GM19324 (cell line): Measurements from ENCODE around the gene CADPS.
A peak's percentile ranks its signal among the peaks of the same experiment; 100 is the strongest.

ENCODE experiments used
- ATAC-seq: cut with Tn5 transposase; IDR thresholded peaks from one replicate; pipeline ENCODE4 v1.9.1; 2021; ENCODE audit warnings: mild to moderate bottlenecking, moderate library complexity; ENCODE audit not compliant: unreplicated experiment, low FRiP score

Gene CADPS

DNA sequence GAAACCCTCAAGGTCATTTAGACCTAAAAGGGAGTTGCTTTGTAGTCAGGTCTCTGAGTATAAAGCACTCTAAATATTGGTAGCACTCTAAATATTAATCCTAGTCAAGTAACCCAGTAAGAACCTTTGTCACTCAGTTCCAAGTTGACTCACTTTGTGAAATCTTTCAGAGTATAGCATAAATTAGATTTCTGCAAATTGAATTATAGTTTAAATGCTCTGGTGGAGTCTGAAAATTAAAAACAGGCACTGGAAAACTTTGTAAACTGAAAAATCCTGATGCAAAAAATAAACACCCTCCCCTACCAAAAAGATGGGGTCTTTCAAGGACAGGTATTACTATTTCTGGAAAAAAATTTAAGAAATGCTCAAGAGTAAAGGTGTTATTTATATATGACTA, 305.6 kb downstream of the CADPS start:
- ATAC-seq, result no peak

DNA sequence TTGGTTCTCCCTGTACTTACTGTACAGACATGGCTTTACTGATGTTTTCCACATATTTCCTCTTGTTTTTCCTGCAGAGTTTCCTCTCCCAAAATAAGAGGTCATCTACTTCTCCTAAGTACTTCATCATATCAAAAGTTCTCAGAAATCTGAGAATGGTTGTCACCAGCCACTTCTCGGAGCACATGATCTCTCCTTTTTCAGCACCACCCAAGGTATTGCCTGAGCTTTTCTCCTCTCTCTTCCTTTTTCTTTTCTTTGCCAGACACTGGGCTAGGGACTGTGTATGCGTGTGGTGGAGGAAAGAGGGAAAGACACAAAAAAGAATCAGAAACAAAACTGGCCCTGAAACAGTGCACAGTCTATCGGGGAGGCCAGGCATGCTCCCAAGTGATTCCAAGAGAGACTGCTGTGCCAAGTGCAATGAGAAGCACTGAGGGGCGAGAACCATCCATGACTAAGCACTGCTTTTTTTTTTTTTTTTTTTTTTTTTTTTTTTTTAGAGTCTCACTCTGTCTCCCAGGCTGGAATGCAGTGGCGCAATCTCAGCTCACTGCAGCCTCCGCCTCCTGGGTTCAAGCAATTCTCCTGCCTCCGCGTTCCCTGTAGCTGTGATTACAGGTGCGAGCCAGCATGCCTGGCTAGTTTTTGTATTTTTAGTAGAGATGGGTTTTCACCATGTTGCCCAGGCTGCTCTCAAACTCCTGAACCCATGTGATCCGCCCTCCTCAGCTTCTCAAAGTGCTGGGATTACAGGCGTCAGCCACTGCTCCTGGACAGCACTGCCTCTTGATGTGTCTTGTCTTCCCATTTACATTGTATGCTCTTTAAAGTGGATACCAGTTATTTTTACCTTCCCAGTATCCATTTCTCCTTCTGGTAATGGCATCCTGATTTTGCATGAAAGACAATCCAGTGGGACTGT, 307.9 kb downstream of the CADPS start:
- ATAC-seq, result no peak

DNA sequence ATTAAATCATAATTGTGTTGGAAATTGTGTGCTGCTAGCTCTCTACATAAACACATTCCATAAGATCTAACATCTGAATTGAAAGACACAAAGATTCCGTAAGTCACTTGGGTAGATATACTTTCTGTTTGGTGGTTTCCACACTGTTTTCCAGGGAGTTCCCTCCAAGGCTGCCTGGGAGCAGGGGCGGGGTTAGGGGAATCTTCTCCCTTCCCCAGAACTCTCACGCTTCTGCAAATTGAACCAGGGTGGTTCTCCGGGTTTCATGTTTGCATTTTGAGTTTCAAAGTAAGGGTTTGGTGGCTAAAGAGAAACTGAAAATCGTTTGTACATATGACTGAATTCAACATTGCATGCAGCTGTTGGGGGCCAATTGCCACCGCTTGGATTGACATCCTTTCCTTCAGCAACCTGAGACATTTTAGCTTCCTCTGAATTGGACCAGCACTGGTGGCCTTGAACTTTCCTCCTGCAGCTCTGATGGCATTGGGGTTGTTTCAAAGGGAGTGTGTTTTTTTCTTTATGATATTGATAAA, 309.1 kb downstream of the CADPS start:
- peak; percentile 85 for ATAC-seq

DNA sequence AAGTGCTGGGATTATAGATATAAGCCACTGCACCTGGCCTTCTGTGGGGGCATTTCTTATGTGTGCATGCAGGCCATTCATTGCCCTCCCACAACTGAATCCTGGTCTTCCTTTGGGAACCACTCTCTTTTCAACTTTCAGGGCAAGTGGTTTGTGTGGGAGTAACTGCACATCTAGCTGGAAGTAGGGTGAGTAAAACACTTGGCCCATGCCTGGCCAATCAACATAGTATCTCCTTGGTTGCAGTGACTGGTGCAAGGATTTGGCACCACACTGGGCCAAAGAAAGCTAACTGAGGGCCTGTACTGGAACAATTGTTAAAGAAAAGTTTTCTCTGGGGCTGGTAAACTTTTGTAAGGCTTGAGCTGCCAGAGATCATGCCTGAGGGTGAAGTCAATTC, 312.6 kb downstream of the CADPS start:
- ATAC-seq, result no peak

DNA sequence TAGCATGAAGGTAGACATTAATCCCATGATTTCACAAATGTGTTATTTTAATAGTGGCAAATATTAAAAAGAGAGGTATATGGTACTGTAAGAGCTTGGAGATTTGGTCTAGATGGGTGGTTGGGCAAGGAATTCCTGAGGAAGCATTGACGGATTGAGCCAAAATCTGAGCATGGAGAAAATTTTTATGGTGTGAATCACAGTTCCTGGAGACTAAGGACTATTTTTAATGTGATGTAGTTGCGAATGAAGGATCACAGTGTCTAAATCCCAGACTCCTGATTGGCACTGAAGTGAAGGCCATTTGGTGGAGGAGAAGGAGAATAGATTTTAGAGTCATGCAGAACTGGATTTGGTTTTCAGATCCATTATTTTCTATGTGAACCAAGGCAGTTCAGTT, 313.2 kb downstream of the CADPS start:
- no peak for ATAC-seq

DNA sequence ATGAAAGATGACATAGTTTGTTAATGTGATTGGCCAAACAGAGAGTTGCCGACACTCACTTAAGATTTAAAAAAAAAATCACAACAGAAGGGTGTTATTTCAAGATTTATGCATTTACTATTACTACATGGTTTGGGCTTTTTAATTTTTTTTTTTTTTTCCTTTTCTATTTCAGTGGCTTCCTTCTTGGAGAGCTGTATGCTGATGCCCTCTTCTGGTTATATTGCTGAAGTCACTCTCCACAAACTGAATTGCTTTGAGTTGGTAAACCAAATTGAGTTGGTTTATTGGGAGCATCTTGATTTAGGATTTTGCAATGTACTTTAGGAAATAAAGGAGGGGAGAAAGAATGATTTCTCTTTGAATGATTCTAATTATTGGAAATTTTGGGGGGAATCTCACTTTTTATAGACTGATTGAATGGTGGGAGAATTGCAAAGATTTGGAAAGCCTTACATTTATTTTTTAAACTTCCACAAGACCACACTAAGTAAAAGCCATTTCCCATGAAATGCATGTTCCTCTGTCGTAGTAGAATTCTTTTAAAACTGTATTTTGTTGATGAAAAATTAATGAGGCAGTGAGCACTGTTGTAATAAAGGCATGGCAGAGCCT, 315.3 kb downstream of the CADPS start:
- no peak for ATAC-seq

DNA sequence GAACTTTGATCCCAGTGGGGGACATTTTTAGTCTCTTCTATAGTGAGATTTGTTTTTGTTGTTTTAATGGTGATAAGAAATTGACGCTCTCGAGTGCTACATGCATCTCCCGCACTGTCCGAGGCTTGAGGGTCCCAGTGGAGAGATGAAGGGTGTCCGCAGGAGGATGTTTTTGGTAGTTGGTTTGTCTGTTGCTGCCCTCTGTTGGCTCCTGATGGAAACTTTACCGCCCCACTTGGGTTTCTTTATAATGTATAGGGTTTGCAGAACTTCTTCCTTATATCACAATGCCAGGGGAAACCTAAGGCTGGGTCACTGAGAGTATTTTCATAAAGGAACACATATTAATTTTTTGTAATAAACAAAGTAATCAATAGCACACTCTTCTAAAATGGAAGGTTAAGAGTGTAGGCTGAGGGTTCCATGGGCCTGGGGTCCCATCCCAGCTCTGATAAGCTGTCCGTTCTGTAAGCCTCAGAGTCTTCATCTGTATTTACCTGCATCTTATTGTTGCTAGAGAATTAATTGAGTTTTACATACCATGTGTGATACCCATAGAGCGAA, 316.6 kb downstream of the CADPS start:
- ATAC-seq, result no peak

DNA sequence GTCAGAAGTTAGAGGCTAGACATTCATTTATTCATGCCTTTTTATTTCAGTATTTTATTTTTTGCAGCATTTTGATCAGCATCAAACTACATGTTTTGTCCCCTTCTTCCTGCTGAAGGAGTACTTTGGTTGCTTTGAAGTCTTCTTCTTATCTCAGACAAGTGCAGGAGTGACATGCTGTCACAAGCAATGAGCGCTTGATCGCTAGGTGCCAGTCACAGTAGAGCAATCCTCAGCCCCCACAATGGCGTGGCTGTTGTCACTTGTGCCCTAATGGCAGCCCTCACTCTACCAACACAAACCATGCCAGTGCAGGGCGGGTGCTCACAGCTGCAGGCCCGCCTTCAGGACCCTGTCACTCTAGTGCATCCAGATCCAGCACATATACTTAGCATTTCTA, 317.2 kb downstream of the CADPS start:
- ATAC-seq, result no peak

DNA sequence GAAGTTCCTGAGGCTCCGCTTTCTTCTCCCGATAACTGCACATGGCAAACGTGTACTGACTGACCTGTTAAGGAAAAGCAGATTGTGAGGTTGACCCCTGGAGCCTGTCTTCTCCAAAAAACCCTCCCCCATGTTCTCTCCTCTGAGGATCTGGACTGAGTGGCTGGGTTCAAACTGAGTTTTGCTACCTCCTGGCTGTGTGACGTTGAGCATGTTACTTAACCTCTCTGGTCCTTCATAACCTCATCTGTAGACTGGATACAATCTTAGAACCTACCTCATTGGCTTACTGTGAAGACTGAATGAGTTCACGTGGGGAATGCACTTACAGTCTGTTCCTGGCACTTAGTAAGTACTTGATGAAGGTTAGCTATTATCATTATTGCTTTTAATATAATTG, 317.8 kb downstream of the CADPS start:
- no peak for ATAC-seq

DNA sequence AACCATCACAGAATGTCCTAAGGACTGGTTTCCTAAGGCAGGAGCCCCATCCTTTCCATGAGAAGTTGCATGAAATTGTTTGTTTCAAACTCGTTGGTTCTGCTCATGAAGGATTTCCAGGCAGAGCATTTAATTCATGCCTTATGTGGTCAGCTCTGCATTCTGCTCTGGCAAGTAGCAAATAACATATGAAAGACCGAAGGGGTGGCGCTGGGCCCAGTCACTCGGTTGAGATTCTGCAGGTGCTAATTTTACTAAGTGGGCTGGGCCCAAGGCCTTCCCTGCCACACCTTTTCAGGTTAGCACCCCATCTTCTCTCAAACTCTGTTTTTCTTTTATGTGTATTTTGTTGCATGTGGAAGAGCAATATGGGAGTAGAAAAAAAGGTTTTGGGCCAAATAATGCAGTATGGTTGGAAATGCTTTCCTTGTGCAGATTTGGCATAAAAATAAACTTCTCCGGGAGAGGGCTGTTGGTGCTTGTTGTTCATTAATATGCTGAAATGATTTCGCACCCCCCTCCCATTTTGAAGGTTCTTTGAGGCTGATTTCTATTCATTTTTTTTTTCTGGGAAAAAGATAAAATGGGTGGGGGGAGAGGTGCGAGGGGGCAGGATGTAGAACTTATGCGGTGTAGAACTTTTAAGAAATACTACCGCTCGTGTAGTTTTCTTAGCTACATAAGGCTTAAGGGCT, 318.9 kb downstream of the CADPS start:
- no peak for ATAC-seq

DNA sequence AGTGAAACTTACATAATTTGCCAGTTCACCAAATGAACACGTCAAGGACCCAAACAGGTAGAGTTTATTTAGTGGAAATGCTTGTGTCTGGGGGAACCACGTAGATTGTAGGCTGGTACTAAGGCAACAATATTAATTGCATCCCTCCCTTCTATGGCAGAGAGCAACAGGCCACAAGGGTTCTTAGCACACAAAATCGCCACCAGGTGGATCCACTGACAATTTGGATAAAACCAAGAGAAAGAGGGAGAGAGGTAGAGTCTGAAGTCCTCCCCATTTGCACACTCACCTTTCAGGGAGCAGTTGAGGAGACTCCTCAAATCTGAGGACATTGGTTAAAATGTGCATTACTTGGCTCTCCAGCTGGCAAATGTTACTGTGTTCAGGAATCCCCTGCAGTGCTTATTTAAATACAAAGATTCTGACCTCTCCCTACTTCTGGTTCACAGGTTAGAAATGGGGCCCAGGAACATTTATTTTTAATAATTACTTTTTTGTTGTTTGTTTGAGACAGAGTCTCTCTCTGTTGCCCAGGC, 320.9 kb downstream of the CADPS start:
- ATAC-seq, result no peak

DNA sequence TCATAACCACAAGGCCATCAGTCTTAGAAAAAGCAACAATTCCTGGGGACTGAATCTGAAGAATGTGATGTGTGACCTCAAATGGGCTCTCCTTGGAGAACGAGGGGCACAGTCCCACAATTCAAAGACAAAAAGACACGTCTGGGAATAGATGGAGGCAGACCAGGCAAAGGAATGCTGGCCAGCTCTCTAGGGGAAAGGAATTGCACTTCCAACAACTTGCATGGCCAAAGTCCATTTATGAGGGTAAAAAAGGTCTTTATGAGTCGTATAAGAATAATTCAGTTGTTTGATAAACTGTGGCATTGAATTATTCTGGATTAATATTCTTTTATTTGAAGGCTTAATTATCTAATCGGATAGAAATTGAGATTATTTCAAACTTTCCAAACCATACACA, 321.4 kb downstream of the CADPS start:
- no peak for ATAC-seq

DNA sequence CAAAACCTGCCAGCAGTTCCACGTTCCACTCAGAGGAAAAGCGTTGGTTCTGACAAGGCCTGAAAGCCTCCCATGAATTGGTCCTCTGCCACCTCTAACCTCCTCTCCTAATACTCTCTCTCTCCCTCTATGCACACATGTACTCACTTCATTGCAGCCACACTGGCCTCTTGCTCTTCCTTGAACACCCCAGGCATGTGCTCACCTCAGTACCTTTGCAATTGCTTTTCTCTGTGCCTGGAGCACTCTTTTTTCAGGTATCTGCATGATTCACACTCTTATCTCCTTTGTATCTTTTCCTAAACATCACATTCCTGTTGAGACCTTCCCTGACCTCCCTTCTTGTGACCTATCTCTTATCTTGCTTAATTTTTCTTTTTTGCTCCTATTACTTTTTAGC, 323.7 kb downstream of the CADPS start:
- no peak for ATAC-seq

DNA sequence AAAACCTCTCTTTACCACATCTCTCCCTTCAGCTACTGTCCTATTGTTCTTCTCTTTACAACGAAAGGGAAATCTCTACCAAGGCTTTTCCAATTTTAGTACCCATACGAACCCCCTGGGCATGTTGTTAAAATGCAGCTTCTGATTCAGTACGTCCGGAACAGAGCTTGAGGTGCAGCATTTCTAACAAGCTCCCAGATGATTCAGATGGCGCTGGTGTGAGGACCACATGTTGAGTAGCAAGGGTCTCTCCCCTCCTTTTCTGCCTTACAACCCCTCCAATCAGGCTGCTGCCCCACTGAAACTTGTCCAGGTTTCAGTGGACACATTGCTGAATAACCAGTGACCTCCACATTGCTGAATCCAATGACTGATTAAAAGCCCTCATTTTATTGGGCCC, 324.8 kb downstream of the CADPS start:
- no peak for ATAC-seq

DNA sequence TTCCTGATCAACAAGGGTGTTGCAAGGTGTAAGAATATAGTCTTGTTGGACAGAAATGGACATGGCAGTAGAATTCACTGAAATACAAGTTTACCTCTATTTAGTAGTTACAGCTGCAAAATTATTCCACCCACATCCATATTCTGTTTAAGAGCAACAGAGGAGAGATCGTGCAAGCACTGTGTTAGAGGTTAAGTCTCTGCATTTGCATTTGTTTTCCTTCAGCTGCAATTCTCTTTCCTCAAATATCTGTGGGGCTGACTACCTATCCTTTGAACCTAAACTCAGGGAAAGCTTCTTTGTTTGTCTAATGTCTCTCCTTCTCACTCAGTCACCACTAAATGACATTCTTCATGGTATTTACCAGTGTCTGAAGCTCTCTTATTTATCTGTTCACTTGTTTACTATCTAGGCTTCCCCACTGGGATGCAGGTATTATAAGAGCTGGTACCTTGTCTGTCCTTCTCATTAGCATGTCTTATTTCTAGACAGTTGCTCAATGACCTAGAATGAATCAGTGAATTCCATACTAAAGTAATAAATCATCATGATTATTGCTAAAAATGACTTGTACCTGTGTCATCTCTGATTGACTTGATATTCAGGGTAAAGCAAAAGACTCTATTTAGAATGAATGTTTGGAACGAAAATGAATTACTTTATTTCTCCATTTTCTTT, 326.5 kb downstream of the CADPS start:
- ATAC-seq, result no peak

DNA sequence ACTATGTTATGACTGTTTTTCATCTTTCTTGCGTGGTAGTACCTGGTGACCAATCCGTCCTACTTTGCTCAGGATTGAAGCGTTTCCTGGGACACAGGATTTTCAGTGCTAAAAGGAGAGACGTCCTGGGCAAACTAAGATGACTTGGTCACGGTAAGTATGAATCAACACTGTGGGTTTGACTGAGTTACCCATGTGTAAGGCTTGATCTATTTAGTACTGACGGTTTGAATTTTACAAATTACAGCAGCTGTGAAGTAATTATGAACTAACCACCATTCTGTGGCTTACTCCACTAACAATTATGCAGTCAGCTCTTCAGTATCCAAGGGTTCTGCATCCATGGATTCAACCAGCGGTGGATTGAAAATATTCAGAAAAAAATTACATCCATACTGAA, 328.9 kb downstream of the CADPS start:
- no peak for ATAC-seq

DNA sequence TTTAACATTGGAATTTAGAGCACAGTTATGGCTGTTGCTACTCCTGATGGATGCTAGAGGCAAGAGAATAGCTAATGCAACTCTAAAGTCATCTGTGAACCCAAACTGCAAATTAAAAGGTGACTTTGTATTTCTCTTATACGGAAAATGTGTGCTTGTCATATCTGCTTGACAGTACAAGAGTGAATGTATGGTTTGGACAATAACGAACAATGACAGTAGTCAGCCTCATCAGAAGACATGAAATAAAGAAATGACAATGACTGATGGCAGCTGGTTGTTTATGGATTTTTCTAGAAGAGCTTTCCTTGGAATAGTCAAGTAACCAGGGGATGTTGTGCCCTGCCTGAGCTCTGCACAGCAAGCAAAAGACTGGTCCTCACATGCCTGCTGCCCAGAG, 333.0 kb downstream of the CADPS start:
- no peak for ATAC-seq

DNA sequence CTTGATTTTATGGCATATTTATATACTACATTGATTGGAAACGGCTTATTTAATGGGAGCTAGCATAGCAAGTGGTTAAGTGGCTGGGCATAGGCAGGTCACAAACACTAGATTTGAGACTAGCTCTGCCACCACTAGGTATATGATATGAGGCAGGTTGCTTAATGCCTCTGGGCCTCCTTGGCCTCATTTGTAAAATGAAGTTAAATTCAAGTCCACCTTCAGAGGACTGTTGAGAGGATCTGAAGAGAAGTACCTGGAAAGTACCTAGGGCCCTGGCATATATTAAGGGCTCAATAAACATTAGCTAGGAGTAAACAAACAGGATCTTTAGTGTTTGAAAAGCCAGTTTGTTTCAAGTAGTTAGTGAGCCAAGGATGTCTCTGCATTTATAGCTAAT, 335.5 kb downstream of the CADPS start:
- ATAC-seq, result no peak

DNA sequence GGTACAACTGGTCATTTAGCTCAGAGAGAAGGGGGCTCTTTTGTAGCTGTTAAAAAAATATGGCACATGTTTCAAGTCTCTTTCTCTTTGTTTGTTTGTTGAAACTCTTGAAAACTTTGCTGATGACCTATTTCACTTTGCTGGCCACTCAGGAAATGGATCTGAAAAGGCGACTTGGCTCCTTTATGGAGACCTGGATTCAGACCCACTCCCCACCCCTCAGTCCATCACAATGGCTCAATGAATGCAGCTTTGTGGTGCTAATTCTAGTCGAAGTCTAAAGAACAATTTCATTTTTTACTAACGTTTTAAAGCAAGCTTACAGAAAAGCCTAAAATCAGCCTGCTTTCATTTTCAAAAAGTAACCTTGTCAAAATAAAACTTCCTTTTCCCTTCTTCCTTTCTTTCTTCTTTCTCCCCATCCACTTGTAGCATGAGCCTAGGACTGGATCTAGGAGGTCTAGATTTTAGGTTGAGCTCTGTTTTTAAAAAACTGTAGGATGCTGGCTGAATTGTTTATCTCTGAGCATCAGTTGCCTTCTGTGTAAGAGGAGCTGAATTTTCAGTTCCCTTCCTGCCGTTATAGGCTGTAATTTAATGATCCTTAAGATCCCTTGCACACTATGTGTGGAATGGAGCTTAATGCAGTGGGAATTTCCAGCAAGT, 336.4 kb downstream of the CADPS start:
- no peak for ATAC-seq

DNA sequence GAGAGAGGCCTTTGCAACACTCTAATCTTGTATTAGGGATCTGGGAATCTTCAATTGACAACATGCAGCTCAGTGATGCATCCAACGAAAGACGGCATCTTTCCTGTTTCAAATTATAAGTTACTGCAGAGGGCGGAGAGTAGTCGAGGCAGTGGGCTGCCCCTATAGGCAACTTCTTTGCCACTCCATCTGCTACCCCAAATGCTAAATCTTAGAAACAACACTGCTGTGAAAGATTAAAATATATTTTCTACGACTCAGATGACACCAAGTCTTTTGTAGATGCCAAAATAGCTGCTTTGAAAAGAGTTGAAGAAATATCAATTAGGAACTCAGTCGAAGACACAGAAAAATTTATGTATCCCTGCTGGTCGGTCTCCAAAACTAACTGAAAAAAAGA, 340.9 kb downstream of the CADPS start:
- ATAC-seq, result no peak
